AG08395 (cell line): ENCODE data around the gene GPRASP3.
"Not testable (repeated sequence)": the region's sequence is repeated elsewhere in the genome, so short reads cannot be mapped to it uniquely, and the experiment has no call there.

Source experiments
- DNase-seq: peaks from one replicate; pipeline ENCODE4 v3.0.0; 2012; ENCODE audit warnings: mixed read lengths, low spot score

GPRASP3 gene, protein sequence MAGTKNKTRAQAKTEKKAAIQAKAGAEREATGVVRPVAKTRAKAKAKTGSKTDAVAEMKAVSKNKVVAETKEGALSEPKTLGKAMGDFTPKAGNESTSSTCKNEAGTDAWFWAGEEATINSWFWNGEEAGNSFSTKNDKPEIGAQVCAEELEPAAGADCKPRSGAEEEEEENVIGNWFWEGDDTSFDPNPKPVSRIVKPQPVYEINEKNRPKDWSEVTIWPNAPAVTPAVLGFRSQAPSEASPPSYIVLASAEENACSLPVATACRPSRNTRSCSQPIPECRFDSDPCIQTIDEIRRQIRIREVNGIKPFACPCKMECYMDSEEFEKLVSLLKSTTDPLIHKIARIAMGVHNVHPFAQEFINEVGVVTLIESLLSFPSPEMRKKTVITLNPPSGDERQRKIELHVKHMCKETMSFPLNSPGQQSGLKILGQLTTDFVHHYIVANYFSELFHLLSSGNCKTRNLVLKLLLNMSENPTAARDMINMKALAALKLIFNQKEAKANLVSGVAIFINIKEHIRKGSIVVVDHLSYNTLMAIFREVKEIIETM

DNA sequence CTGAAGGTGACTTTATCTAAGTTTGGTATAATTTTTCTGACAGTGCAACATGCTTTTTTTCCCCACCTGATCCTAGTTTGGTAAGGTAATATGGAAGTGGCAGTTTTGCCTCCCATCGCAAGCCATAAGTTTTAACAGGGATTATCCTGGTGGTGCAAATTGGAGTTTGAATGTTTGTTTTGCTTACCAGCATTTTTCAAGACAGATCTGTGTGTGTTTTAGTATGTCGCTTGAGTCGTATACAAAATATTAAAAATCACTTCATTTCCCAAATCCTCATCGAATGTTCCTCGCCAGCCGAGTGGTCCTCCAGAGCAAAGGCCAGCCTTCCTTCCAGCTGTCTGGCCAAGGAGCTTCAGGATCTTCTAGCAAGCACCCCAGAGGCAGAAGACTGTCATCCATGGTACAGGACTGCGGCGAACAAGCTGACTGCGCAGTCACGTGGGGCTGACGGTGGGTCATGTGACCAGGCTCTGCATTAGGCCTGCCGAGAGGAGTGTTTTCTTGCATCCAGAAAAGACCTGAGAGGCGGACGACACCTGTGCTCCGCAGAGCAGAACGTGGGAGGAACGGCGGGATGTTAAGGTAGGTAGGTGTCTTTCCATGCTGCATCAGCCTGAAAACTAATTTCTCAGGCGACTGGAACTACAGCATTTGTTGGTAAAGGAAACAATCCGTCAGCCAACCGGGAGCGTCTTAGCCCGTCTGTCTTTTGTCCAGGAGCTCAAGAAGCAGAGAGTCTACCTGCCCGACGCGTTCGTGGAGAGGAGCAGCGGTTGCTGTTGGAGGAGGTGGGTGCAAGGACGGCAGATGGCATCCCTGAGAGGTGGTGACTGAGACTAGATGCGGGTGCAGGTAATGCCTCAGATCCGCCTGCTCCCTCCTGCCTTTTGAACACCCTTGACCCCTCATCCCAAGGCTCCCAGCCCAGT is at the start of gene GPRASP3:
GPRASP3 (plus strand) TSS at position 507 of the 932 bp plus-strand sequence. CDS start 28,253 bp downstream, outside the sequence.
- DNase-seq, result peak; percentile 71

DNA sequence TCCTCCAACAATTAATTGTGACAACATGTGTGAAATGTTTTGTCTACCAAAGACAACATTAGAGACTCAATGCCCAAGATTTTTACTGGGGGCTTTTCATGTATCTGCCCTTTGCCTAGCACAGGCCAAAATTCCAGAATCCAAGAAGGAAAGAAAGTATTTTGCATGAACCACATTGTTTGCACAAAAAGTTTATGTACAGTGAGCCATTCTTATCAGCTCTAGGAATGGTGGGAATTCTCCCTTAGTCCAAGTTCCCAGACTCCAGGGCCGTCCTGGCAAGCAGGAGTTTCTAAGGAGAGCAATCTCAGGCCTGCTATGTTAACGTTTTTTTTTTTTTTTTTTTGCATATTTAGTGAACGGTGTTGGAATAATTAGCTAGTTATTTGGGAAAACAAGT is 47.7 kb upstream of the GPRASP3 start:
- DNase-seq, result no peak

- not testable (repeated sequence) for DNase-seq
These were observed 43.1 kb upstream of the GPRASP3 start for GRCh38 chrX:102677479-102677878.

DNA sequence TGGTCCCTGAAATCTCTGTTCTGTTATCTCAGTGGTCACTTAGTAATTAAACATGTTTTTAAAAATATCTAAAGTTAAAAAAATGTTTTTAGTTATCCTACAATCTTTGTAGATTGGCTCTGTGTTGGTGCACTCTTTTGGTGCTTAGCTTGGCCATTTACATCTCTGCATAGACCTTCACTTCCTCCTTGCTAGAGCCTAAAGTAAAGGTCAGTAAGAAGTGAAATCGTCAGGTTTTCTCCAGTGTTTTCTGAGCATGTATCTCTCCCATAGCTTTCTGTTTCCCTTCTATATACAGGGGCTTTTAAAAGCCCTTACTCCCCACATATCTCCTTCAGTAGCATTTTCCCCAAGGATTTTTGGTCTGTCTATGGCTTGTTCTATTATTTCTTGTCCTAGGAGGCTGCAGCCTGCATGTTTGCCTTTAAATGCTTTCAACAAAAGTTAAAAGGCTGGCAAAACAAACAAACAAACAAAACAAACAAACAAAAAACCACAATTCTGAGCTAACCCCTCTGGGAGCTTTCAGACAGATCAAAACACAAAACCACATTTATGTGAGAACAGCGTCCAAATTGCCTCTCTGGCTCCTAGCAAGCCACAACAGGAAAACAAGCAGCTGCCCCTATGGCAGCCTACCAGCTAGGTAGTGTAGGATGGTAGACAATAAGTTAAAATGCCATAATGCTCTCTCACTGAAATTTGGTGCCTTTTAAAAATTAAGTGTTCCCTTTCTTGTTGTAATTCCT is 35.6 kb upstream of the GPRASP3 start:
- no peak for DNase-seq

DNA sequence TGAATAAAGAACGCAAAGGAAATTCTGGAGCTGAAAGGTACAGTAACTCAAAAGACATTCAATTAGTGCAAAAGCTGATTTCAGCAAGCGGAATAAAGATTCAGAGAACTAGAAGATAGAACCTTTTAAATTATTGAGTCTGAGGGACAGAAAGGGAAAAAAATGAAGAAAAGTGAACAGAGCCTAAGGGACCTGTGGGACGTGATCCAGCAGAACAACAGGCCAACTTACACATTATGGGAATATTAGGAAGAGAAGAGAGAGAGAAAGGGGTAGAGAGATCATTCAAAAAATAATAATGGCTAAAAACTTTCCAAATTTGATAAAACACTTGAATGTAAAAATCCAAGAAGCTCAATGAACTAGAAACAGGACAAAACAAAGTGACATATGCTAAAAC is 25.8 kb upstream of the GPRASP3 start:
- no peak for DNase-seq

DNA sequence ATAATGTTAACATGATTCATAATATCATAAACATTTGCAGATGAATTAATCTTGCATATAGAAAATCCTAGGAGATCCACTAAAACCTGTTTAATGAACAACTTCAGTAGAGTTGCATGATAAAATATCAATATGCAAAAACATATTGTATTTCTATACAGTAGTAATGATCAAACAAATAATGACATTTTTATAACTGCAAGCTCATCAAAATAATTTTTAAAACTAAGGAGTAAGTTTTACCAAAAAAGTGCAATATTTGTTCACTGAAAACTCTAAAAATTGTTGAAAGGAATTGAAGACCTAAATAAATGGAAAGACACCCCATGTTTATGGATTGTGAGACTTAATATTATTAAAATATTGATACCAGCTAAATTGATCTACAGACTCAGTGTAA is 24.2 kb upstream of the GPRASP3 start:
- DNase-seq, result no peak

- no peak for DNase-seq
These were observed 23.0 kb upstream of the GPRASP3 start for GRCh38 chrX:102697494-102697893.

DNA sequence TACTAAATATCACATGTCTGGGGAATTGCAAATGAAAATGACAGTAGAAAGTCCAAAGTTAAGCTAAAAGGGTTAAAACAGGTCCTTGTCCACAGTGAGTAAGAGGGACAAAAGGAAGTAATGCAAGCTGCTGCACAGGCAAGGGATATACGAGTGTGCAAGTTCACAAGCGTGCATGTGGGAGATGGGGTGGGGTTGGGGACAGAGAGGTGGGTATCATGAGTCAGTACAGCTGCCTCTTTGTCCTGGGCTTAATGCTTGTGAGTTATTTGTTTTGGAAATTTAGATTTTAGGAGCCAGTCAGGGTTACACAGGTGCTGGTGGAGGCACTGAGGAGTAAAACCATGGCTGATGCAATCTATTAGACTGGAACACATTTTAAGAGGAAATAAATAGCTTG is 11.6 kb upstream of the GPRASP3 start:
- no peak for DNase-seq

DNA sequence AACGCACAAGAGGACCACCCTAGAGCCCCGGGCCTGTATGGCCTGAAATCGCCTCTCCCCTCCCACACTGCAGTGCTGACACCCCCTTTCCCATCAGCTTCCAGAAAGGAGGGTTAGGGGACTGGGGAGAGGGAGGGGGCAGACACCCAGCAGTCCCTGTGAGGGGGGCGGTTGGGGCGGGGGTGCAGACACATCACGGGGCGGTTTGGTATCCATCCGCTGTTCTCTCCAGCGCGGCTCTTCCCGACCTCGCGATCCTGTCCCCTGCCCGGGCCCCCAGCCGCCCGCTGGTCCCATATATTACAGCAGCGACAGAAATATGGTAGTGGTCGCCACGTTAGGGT is 8.7 kb upstream of the GPRASP3 start:
- DNase-seq, result no peak

GRCh38 chrX:102712216-102712966 is 8.2 kb upstream of the GPRASP3 start, which contains the start of gene GPRASP2:
GPRASP2 (plus strand) TSS chrX:102712448; CDS start chrX:102714870, 2,422 bp downstream.
- peak; percentile 19 for DNase-seq

DNA sequence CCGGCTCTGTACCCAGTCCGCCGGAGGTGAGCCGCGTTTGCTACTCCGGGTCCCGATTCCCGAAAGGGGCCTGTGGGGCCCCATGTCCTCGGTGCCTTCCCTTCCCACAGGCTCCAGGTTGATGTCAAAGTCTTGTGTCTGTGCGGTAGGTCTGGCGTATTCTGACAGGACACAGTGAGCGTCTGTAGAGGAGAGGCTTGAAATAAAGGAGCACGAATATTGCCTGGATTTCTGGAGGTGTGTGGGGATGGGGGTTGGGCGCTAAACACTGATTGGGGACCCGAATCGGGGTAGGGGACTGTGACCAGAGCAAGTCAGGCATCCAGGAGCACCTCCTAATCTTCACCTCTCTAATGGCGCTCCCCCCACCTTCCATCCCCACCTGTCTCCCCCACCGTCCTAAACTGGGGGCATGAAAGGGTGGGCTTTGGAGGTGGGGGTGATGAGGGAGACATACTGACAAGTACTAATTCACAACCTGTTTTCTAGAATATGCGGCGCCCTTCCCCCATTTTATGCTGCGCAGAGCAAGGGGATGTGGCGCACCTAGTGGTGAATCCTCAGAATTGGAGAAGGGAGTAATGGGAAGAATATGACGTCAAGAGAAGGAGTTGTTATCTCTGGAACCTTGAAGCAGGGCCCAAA is 7.4 kb upstream of the GPRASP3 start:
- DNase-seq, result peak; percentile 49

DNA sequence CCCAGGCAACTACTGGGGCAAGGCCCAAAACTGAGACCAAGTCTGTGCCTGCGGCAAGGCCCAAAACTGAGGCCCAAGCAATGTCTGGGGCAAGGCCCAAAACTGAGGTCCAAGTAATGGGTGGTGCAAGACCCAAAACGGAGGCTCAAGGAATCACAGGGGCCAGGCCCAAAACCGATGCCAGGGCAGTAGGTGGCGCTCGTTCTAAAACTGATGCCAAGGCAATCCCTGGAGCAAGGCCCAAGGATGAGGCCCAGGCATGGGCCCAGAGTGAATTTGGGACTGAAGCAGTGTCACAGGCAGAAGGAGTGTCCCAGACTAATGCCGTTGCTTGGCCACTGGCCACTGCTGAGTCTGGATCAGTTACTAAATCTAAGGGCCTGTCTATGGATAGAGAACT is 5.5 kb upstream of the GPRASP3 start:
- DNase-seq, result no peak

DNA sequence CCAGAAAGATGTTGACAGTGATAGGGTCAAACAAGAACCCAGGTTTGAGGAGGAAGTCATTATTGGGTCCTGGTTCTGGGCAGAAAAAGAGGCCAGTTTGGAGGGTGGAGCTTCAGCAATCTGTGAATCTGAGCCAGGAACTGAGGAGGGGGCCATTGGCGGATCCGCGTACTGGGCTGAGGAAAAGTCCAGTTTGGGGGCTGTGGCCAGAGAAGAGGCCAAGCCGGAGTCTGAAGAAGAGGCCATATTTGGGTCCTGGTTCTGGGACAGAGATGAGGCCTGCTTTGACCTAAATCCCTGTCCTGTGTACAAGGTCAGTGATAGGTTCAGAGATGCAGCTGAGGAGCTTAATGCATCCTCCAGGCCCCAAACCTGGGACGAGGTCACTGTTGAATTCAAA is 4.6 kb upstream of the GPRASP3 start:
- DNase-seq, result no peak

GRCh38 chrX:102721169-102721506 is 595 bp downstream of the GPRASP3 start:
- DNase-seq, result not testable (repeated sequence)

DNA sequence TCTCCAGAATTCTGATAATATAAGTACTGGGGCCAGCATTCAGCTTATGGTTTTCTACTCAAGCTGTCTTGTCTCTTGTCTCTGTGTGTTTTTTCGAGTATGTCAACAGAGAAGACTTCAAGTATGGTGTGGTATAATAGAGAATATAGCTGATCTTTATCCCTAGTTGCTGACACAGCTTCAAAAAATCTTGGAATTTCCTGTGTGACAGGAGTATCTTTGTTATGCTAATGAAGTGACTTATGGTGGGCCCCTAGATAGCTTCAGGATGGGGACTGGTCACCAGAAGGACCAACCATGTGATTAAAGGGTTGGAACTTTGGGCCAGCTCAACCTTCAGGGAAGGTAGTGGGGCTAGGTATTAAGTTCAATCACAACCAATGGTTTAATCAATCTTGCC is 2.9 kb downstream of the GPRASP3 start:
- DNase-seq, result no peak

GRCh38 chrX:102727761-102728160 is 7.2 kb downstream of the GPRASP3 start:
- DNase-seq, result no peak

GRCh38 chrX:102728646-102729045 is 8.1 kb downstream of the GPRASP3 start:
- no peak for DNase-seq

DNA sequence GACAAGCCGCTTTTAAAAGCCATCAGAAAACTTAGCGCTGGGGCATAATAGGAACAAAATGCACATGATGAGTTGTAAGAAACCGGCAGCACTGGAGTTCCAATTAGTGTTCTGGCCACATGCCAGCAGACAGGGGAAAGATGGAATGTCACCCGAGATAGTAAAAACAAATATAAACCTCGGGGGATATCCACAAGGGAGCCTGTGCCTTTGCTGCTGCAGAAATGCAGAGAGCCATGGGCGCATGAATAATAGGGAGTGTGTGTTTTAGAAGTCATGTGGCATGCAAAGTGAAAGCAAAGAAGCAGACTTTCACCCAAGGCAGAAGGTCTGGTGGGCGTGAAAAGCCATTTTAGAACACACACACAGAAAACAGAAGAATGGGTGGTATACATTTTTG is 19.1 kb downstream of the GPRASP3 start:
- DNase-seq, result no peak

- no peak for DNase-seq
These were observed 23.8 kb downstream of the GPRASP3 start for GRCh38 chrX:102744307-102744706.

- no peak for DNase-seq
These were observed 24.9 kb downstream of the GPRASP3 start for GRCh38 chrX:102745513-102745856.
